ENCODE measurements around the gene SEC14L2.

DNA sequence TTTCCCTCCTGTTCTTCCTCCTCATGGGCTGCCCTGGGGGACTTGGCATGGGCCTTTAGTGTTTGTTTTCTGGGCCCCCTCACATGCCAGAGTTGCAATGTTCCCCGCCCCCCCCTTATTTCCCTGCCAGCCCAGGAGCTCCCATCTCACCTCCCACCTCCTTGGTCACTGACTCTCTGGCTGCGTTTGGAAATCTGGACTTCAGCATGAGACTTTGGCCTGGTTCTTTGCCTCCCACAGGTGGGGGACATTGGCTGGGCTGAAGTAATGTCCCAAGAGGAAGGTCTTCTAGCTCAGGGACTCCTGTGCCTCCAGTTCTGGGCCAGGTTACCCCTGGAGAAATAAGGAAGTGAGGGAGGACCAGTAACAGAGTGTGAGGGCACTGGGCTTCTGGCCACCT, 35.7 kb downstream of the SEC14L2 start:
- no peak for TF ChIP-seq CTCF (IDR thresholded peaks at IDR 0.05)
- TF ChIP-seq POLR2A (IDR thresholded peaks at IDR 0.05), result no peak

Data from adrenal gland (tissue), 5 donors.